Liver (tissue), 3 donors: Measurements from ENCODE around the gene TIMP1.

ENCODE experiments used
- FOXA1 ChIP-seq: IDR thresholded peaks from 2 replicates; pipeline ENCODE4 v1.6.1; 2016; ENCODE audit warnings: antibody characterized with exemption
- RAD21 ChIP-seq, 2 donors: IDR thresholded peaks; 2 replicates each; pipeline ENCODE4 v1.6.1; 2016; ENCODE audit warnings: antibody characterized with exemption in 2 of 2, mild to moderate bottlenecking in 2 of 2
- REST ChIP-seq: IDR thresholded peaks from 2 replicates; pipeline ENCODE4 v1.6.1; 2016; ENCODE audit warnings: antibody characterized with exemption, mild to moderate bottlenecking
- YY1 ChIP-seq: IDR thresholded peaks from 2 replicates; pipeline ENCODE4 v1.6.1; 2016; ENCODE audit warnings: antibody characterized with exemption, mild to moderate bottlenecking
- TF ChIP-seq, protein P1 (sequence below): fragments of 150-350 bp; IDR thresholded peaks from 2 replicates; pipeline ENCODE4 v1.5.1; 2017; ENCODE audit warnings: improper control_type of control experiment, low read depth, low read length; ENCODE audit not compliant: missing input control
- TF ChIP-seq, protein P2 (sequence below): IDR thresholded peaks from 2 replicates; pipeline ENCODE4 v1.6.1; 2016; ENCODE audit warnings: antibody characterized with exemption
- donor health status: healthy.
- donor health status: healthy.

- TF ChIP-seq, protein P1, sequence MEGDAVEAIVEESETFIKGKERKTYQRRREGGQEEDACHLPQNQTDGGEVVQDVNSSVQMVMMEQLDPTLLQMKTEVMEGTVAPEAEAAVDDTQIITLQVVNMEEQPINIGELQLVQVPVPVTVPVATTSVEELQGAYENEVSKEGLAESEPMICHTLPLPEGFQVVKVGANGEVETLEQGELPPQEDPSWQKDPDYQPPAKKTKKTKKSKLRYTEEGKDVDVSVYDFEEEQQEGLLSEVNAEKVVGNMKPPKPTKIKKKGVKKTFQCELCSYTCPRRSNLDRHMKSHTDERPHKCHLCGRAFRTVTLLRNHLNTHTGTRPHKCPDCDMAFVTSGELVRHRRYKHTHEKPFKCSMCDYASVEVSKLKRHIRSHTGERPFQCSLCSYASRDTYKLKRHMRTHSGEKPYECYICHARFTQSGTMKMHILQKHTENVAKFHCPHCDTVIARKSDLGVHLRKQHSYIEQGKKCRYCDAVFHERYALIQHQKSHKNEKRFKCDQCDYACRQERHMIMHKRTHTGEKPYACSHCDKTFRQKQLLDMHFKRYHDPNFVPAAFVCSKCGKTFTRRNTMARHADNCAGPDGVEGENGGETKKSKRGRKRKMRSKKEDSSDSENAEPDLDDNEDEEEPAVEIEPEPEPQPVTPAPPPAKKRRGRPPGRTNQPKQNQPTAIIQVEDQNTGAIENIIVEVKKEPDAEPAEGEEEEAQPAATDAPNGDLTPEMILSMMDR: peak; percentile 67
- TF ChIP-seq REST (peak; percentile 91), YY1 (peak; percentile 86), RAD21 (IDR thresholded peaks at IDR 0.05) (peak; percentile 89 to 90), FOXA1 (no peak)
- TF ChIP-seq, protein P2, sequence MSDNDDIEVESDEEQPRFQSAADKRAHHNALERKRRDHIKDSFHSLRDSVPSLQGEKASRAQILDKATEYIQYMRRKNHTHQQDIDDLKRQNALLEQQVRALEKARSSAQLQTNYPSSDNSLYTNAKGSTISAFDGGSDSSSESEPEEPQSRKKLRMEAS: peak; percentile 21
These were observed 41.3 kb upstream of the TIMP1 start for GRCh38 chrX:47540754-47541538.
